Raji (cell line): ENCODE measurements around the gene MYO19.

Experiments used
- POLR2A ChIP-seq: IDR thresholded peaks from 2 replicates; pipeline ENCODE4 v1.6.1; 2011; ENCODE audit warnings: low read depth, low read length, control low read depth; ENCODE audit not compliant: insufficient read depth

Gene MYO19

GRCh38 chr17:36460265-36460937 lies 74.3 kb downstream of the MYO19 start:
- TF ChIP-seq POLR2A, result no peak

DNA sequence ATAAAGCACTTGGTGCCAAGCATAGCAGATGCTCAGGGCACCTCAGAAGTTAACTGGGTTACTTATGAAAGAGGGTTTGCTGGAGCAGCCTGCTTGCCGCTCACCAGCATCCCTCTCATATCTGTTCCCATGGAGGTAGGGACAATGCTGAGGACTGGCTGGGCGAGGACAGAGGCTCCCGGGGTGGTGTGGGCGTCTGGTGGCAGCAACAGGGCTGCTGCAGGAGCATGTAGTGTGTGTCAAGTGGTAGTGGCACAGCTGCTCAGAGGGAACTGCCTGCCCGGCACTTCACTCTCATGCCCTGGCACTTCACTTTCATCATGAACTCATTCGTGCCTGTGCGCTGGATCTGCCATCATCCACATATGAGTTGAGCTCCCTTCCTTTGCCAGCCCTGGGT lies 75.1 kb downstream of the MYO19 start:
- TF ChIP-seq POLR2A, result no peak

DNA sequence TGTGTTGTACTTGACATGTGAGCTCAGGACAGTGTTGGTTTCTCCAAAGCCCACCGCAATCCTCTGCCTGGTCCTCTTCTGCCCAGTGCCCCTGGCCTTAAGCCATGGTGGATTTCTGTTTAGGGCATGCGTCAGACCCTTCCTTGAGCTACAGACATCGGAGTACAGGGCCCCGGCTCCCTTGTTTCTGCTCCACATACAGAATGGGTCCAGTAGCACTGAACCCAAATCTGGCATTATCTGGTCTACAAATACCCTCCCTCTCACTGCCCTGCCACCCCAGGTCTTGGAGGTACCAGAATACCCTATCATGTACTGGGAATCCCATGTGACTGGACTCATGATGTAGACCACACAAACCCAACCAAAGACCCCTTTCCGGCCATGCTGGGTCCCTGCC lies 75.6 kb downstream of the MYO19 start:
- TF ChIP-seq POLR2A, result no peak
